ENCODE results near the gene DCHS2. TPM values are rescaled to one million over a fixed set of nuclear protein-coding genes. Genes with fewer than 3 reads are reported as not detected.

The DCHS2 gene
- not detected for total RNA-seq

GRCh38 chr4:154491341-154492271 is at the start of gene DCHS2:
Gene DCHS2 (minus strand): TSS chr4:154491799. CDS start chr4:154491355, 444 bp downstream.
- Mint-ChIP-seq H3K36me3 (ENCODE audit: low read depth) (no peaks in the 10 kb centered on the region), H3K4me1 (no peaks in the 10 kb centered on the region), H3K27ac (no peak within 1 kb of the TSS), H3K9me3 (no peaks in the 10 kb centered on the region), H3K27me3 (peaks cover 47% of the 10 kb centered on the region), H3K4me3 (peak within 1 kb of the TSS; percentile 70)
- peak; percentile 39 for ATAC-seq (replicated peaks)

- Mint-ChIP-seq H3K27me3 (no peaks in the 10 kb centered on the region), H3K27ac (no peak overlapping the region), H3K36me3 (ENCODE audit: low read depth) (peaks cover 43% of the 10 kb centered on the region), H3K4me3 (no peak overlapping the region), H3K9me3 (no peaks in the 10 kb centered on the region), H3K4me1 (no peaks in the 10 kb centered on the region)
- ATAC-seq (replicated peaks) = no peak
Measured at GRCh38 chr4:154534296-154534695, 42.7 kb upstream of the DCHS2 start.

GRCh38 chr4:154529728-154530519 is 38.3 kb upstream of the DCHS2 start:
- Mint-ChIP-seq H3K9me3 (no peaks in the 10 kb centered on the region), H3K4me3 (no peak overlapping the region), H3K27ac (no peak overlapping the region), H3K4me1 (no peaks in the 10 kb centered on the region), H3K27me3 (peaks cover 17% of the 10 kb centered on the region), H3K36me3 (ENCODE audit: low read depth) (no peaks in the 10 kb centered on the region)
- no peak for ATAC-seq (replicated peaks)

GRCh38 chr4:154528869-154529268 is 37.3 kb upstream of the DCHS2 start:
- no peaks in the 10 kb centered on the region for H3K9me3 Mint-ChIP-seq
- H3K27me3 Mint-ChIP-seq = peaks cover 18% of the 10 kb centered on the region
- no peak overlapping the region for H3K27ac Mint-ChIP-seq
- no peaks in the 10 kb centered on the region for H3K4me1 Mint-ChIP-seq
- no peak for ATAC-seq (replicated peaks)
- H3K4me3 Mint-ChIP-seq = no peak overlapping the region
- H3K36me3 Mint-ChIP-seq (ENCODE audit: low read depth) = no peaks in the 10 kb centered on the region

GRCh38 chr4:154527308-154527707 is 35.7 kb upstream of the DCHS2 start:
- Mint-ChIP-seq H3K36me3 (ENCODE audit: low read depth) (no peaks in the 10 kb centered on the region), H3K27me3 (peaks cover 22% of the 10 kb centered on the region), H3K9me3 (no peaks in the 10 kb centered on the region), H3K27ac (no peak overlapping the region), H3K4me1 (no peaks in the 10 kb centered on the region), H3K4me3 (no peak overlapping the region)
- no peak for ATAC-seq (replicated peaks)

- no peak overlapping the region for H3K27ac Mint-ChIP-seq
- H3K4me3 Mint-ChIP-seq = no peak overlapping the region
- no peak for ATAC-seq (replicated peaks)
- H3K36me3 Mint-ChIP-seq (ENCODE audit: low read depth) = no peaks in the 10 kb centered on the region
- no peaks in the 10 kb centered on the region for H3K4me1 Mint-ChIP-seq
- H3K9me3 Mint-ChIP-seq = no peaks in the 10 kb centered on the region
- peaks cover 22% of the 10 kb centered on the region for H3K27me3 Mint-ChIP-seq
Measured at GRCh38 chr4:154526151-154526550, 34.6 kb upstream of the DCHS2 start.

GRCh38 chr4:154521607-154522006 is 30.0 kb upstream of the DCHS2 start:
- Mint-ChIP-seq H3K4me3 (no peak overlapping the region), H3K4me1 (peaks cover 4% of the 10 kb centered on the region), H3K27me3 (peaks cover 40% of the 10 kb centered on the region), H3K36me3 (ENCODE audit: low read depth) (no peaks in the 10 kb centered on the region), H3K27ac (no peak overlapping the region), H3K9me3 (no peaks in the 10 kb centered on the region)
- ATAC-seq (replicated peaks) = no peak

GRCh38 chr4:154519214-154519613 is 27.6 kb upstream of the DCHS2 start:
- Mint-ChIP-seq H3K4me1 (peaks cover 4% of the 10 kb centered on the region), H3K9me3 (no peaks in the 10 kb centered on the region), H3K27ac (no peak overlapping the region), H3K4me3 (no peak overlapping the region), H3K36me3 (ENCODE audit: low read depth) (no peaks in the 10 kb centered on the region), H3K27me3 (peaks cover 37% of the 10 kb centered on the region)
- no peak for ATAC-seq (replicated peaks)

GRCh38 chr4:154517591-154517990 is 26.0 kb upstream of the DCHS2 start:
- no peak for ATAC-seq (replicated peaks)
- Mint-ChIP-seq H3K36me3 (ENCODE audit: low read depth) (no peaks in the 10 kb centered on the region), H3K27me3 (peaks cover 43% of the 10 kb centered on the region), H3K9me3 (no peaks in the 10 kb centered on the region), H3K4me3 (no peak overlapping the region), H3K27ac (no peak overlapping the region), H3K4me1 (peaks cover 4% of the 10 kb centered on the region)

- H3K9me3 Mint-ChIP-seq = no peaks in the 10 kb centered on the region
- H3K4me1 Mint-ChIP-seq = peaks cover 4% of the 10 kb centered on the region
- no peak overlapping the region for H3K27ac Mint-ChIP-seq
- ATAC-seq (replicated peaks) = no peak
- H3K4me3 Mint-ChIP-seq = no peak overlapping the region
- H3K36me3 Mint-ChIP-seq (ENCODE audit: low read depth) = no peaks in the 10 kb centered on the region
- peaks cover 51% of the 10 kb centered on the region for H3K27me3 Mint-ChIP-seq
Measured at GRCh38 chr4:154516318-154517029, 24.9 kb upstream of the DCHS2 start.

- peaks cover 44% of the 10 kb centered on the region for H3K27me3 Mint-ChIP-seq
- no peak overlapping the region for H3K27ac Mint-ChIP-seq
- H3K9me3 Mint-ChIP-seq = no peaks in the 10 kb centered on the region
- H3K36me3 Mint-ChIP-seq (ENCODE audit: low read depth) = no peaks in the 10 kb centered on the region
- ATAC-seq (replicated peaks) = no peak
- H3K4me1 Mint-ChIP-seq = no peaks in the 10 kb centered on the region
- no peak overlapping the region for H3K4me3 Mint-ChIP-seq
Measured at GRCh38 chr4:154511981-154512380, 20.4 kb upstream of the DCHS2 start.

GRCh38 chr4:154511548-154511947 is 19.9 kb upstream of the DCHS2 start:
- no peaks in the 10 kb centered on the region for H3K36me3 Mint-ChIP-seq (ENCODE audit: low read depth)
- H3K9me3 Mint-ChIP-seq = no peaks in the 10 kb centered on the region

GRCh38 chr4:154507156-154507555 is 15.6 kb upstream of the DCHS2 start:
- Mint-ChIP-seq H3K4me1 (no peaks in the 10 kb centered on the region), H3K4me3 (no peak overlapping the region), H3K27ac (no peak overlapping the region), H3K36me3 (ENCODE audit: low read depth) (no peaks in the 10 kb centered on the region), H3K27me3 (peaks cover 37% of the 10 kb centered on the region), H3K9me3 (no peaks in the 10 kb centered on the region)
- no peak for ATAC-seq (replicated peaks)

More at GRCh38 chr4:154511548-154511947, 19.9 kb upstream of the DCHS2 start:
- no peak overlapping the region for H3K27ac Mint-ChIP-seq
- H3K4me3 Mint-ChIP-seq = no peak overlapping the region
- peaks cover 45% of the 10 kb centered on the region for H3K27me3 Mint-ChIP-seq
- no peaks in the 10 kb centered on the region for H3K4me1 Mint-ChIP-seq
- no peak for ATAC-seq (replicated peaks)

- Mint-ChIP-seq H3K9me3 (no peaks in the 10 kb centered on the region), H3K27ac (no peak overlapping the region), H3K4me3 (no peak overlapping the region), H3K4me1 (no peaks in the 10 kb centered on the region), H3K27me3 (peaks cover 37% of the 10 kb centered on the region), H3K36me3 (ENCODE audit: low read depth) (no peaks in the 10 kb centered on the region)
- ATAC-seq (replicated peaks) = no peak
Measured at GRCh38 chr4:154506253-154506652, 14.7 kb upstream of the DCHS2 start.
